Vagina (tissue), 2 donors: ENCODE results near the gene IL17D. TPM values are rescaled to one million over a fixed set of nuclear protein-coding genes. Genes with fewer than 3 reads are reported as not detected.
A peak's percentile ranks its signal among the peaks of the same experiment; 100 is the strongest.

ENCODE experiments used
- DNase-seq, 2 donors: peaks; one replicate each; pipeline ENCODE4 v3.0.0-alpha.2; 2017; ENCODE audit errors: extremely low spot score in 2 of 2
- H3K27ac ChIP-seq: fragments of 200-600 bp; sonication (generic); one replicate; pipeline ENCODE4 v1.5.1; 2019
- H3K27me3 ChIP-seq: fragments of 200-600 bp; sonication (generic); one replicate; pipeline ENCODE4 v1.5.1; 2019
- H3K36me3 ChIP-seq, 2 donors: fragments of 200-600 bp; sonication (generic); one replicate each; pipeline ENCODE4 v1.5.1; 2017 to 2019
- H3K4me1 ChIP-seq: fragments of 200-600 bp; sonication (generic); one replicate; pipeline ENCODE4 v1.5.1; 2019
- H3K4me3 ChIP-seq, 2 donors: fragments of 200-600 bp; sonication (generic); 1 replicate in 1 of 2; 2 replicates in 1 of 2; pipeline ENCODE4 v1.5.1; 2016 to 2019
- H3K9me3 ChIP-seq: fragments of 200-600 bp; sonication (generic); one replicate; pipeline ENCODE4 v1.5.1; 2019
- POLR2A ChIP-seq, 2 donors: fragments of 450-650 bp; IDR thresholded peaks; one replicate each; pipeline ENCODE4 v1.6.1; 2017; ENCODE audit warnings: antibody characterized with exemption in 2 of 2, mild to moderate bottlenecking in 2 of 2, moderate library complexity in 2 of 2
- POLR2AphosphoS5 ChIP-seq, 2 donors: sonication (generic); formaldehyde crosslinking; IDR thresholded peaks; one replicate each; pipeline ENCODE4 v1.9.0; 2017; ENCODE audit warnings: antibody characterized with exemption in 2 of 2, mild to moderate bottlenecking in 2 of 2, low read depth in 1 of 2; ENCODE audit not compliant: insufficient read depth in 1 of 2
- intact Hi-C: fragments of 100-400 bp; cut with DNase I; formaldehyde crosslinking; loops from one replicate; pipeline ENCODE4 v1.15.1; 2023
- total RNA-seq: library from RNA; depleted of rRNA; stranded (reverse); fragments of >200 nt; gene quantifications from one replicate; pipeline ENCODE4 v1.2.3, GENCODE V29; 2016
- TF ChIP-seq, protein P1 (sequence below), 3 experiments: fragments of 450-650 bp in 2 of 3; fragments of 200-600 bp in 1 of 3; sonication (generic) in 1 of 3; IDR thresholded peaks; one replicate each; pipeline ENCODE4 v1.5.1; 2017 to 2019; ENCODE audit warnings: antibody characterized with exemption in 3 of 3, mild to moderate bottlenecking in 2 of 3, moderate library complexity in 2 of 3

IL17D gene
- total RNA-seq, 1 donor from 2014 or later: 3.7 TPM

DNA sequence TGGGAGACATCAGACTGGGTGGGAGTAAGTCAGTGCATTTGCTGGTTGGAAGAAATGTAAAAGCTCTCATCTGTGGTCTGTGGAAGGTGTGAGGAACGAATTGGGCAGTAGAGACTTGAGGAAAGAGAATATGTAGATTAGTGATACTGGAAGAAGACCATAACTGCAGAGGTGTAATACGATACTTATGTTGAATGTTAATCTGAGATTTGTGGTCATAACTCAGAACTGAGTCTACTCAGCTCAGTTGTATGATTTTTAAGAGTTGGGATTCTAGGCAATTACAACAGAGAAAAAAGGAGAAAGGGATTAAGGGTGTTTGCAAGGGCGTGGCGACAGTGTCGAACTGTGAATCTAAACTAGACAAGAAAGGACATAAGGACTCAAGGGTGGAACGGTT is 3.2 kb upstream of the IL17D start:
- Histone ChIP-seq H3K36me3 (no peaks in the 10 kb centered on the region), H3K4me3 (no peak overlapping the region), H3K27ac (no peak overlapping the region), H3K27me3 (no peaks in the 10 kb centered on the region), H3K4me1 (peaks cover 24% of the 10 kb centered on the region), H3K9me3 (no peaks in the 10 kb centered on the region)
- intact Hi-C loops: loop anchor here (10.0 kb wide), 1 partner anchor 75 kb away; the partner anchor contains the start of gene EEF1AKMT1
- peak in 1 of 2 donors; percentile 13 for DNase-seq
- TF ChIP-seq POLR2AphosphoS5 (IDR thresholded peaks at IDR 0.05; ENCODE audit: insufficient read depth in 1 of 2, low read depth in 1 of 2) (no peak), POLR2A (IDR thresholded peaks at IDR 0.05) (no peak)

DNA sequence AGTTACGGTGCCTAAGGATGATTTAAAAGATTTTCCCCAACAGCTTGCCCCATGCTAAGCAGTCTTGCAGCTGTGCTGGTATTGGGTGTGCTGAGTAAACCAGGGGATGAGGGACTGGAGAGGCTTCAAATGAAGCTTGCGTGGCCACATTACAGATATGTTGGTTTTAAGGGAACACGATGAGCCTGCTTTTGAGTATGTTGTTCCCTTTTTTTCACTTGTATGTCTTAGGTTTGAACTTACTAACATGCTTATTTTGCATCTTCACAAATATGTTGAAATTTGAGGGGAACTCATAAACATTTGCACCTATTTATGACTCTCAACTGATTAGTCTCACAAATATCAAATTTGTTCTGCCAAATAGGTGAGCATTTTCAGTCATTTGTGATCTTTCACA is 2.0 kb upstream of the IL17D start:
- Histone ChIP-seq H3K27ac (no peak overlapping the region), H3K9me3 (no peaks in the 10 kb centered on the region), H3K4me3 (no peak overlapping the region), H3K36me3 (no peaks in the 10 kb centered on the region), H3K27me3 (no peaks in the 10 kb centered on the region), H3K4me1 (peaks cover 24% of the 10 kb centered on the region)
- DNase-seq: no peak
- intact Hi-C loops: loop anchor here (10.0 kb wide), 1 partner anchor 73 kb away; the partner anchor contains the start of gene EEF1AKMT1
- TF ChIP-seq, protein P1, sequence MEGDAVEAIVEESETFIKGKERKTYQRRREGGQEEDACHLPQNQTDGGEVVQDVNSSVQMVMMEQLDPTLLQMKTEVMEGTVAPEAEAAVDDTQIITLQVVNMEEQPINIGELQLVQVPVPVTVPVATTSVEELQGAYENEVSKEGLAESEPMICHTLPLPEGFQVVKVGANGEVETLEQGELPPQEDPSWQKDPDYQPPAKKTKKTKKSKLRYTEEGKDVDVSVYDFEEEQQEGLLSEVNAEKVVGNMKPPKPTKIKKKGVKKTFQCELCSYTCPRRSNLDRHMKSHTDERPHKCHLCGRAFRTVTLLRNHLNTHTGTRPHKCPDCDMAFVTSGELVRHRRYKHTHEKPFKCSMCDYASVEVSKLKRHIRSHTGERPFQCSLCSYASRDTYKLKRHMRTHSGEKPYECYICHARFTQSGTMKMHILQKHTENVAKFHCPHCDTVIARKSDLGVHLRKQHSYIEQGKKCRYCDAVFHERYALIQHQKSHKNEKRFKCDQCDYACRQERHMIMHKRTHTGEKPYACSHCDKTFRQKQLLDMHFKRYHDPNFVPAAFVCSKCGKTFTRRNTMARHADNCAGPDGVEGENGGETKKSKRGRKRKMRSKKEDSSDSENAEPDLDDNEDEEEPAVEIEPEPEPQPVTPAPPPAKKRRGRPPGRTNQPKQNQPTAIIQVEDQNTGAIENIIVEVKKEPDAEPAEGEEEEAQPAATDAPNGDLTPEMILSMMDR (IDR thresholded peaks at IDR 0.05): no peak
- TF ChIP-seq POLR2AphosphoS5 (IDR thresholded peaks at IDR 0.05; ENCODE audit: insufficient read depth in 1 of 2, low read depth in 1 of 2): no peak
- TF ChIP-seq POLR2A (IDR thresholded peaks at IDR 0.05): no peak

DNA sequence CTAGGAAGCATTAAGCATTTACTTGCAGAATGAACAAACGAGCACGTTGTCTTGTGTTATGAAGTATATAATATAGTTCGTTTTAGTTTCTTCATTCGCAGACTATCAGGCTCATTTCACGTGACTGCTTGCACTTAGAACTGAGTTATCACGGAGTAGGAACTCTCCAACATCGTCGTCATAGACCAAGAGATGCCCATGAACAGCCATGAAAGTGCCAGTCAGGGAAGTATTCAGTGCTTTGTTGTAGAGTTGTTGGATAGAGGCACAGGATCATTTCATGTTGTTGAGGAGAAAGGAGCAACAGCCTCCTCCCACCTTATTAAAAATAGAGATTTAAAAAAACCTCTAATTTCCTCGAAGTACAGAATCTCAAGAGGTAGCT is 977 bp upstream of the IL17D start:
- intact Hi-C loops: loop anchor here (2.0 to 10.0 kb wide), 2 partner anchors 72 to 136 kb away; partner anchors contain the start of genes EEF1AKMT1 and IFT88
- peak overlapping the region; percentile 68 to 77 for H3K4me3 ChIP-seq

DNA sequence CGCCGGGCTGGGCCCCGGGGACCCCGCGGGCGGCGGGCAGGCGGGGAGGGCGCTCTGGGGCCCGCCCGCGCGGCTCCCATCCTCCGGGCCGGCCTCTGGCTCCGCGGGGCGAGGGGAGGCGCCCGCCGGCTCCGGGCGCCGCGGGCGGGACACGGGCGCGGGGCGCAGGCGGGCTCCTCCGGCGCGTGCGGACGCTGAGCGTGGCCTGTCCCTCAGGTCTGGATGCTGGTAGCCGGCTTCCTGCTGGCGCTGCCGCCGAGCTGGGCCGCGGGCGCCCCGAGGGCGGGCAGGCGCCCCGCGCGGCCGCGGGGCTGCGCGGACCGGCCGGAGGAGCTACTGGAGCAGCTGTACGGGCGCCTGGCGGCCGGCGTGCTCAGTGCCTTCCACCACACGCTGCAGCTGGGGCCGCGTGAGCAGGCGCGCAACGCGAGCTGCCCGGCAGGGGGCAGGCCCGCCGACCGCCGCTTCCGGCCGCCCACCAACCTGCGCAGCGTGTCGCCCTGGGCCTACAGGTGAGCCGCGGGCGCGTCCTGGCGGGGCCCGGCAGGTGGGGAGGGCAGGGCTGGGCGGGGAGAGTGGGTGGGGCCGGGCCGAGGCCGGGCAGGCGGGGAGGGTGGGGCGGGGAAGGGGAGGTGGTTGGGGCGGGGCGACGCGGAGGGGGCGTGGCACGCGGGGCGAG is 420 bp downstream of the IL17D start:
- intact Hi-C loops: loop anchor here (2.0 to 10.0 kb wide), 2 partner anchors 71 to 137 kb away; partner anchors contain the start of genes EEF1AKMT1 and IFT88
- Histone ChIP-seq H3K9me3 (no peaks in the 10 kb centered on the region), H3K27ac (peak overlapping the region; percentile 77), H3K36me3 (no peaks in the 10 kb centered on the region), H3K4me1 (peaks cover 29% of the 10 kb centered on the region), H3K4me3 (peak overlapping the region; percentile 68 to 77), H3K27me3 (no peaks in the 10 kb centered on the region)
- no peak for DNase-seq
- TF ChIP-seq, protein P1 (IDR thresholded peaks at IDR 0.05): no peak
- TF ChIP-seq POLR2A (IDR thresholded peaks at IDR 0.05): peak in 1 of 2 donors; percentile 45

More for the DNA sequence above, 977 bp upstream of the IL17D start:
- Histone ChIP-seq H3K27me3 (no peaks in the 10 kb centered on the region), H3K4me1 (peaks cover 24% of the 10 kb centered on the region), H3K36me3 (no peaks in the 10 kb centered on the region), H3K9me3 (no peaks in the 10 kb centered on the region), H3K27ac (peak overlapping the region; percentile 83)
- TF ChIP-seq POLR2A (IDR thresholded peaks at IDR 0.05) (no peak), POLR2AphosphoS5 (IDR thresholded peaks at IDR 0.05; ENCODE audit: insufficient read depth in 1 of 2, low read depth in 1 of 2) (no peak)
- TF ChIP-seq, protein P1 (IDR thresholded peaks at IDR 0.05): no peak
- peak in 1 of 2 donors; percentile 81 for DNase-seq

DNA sequence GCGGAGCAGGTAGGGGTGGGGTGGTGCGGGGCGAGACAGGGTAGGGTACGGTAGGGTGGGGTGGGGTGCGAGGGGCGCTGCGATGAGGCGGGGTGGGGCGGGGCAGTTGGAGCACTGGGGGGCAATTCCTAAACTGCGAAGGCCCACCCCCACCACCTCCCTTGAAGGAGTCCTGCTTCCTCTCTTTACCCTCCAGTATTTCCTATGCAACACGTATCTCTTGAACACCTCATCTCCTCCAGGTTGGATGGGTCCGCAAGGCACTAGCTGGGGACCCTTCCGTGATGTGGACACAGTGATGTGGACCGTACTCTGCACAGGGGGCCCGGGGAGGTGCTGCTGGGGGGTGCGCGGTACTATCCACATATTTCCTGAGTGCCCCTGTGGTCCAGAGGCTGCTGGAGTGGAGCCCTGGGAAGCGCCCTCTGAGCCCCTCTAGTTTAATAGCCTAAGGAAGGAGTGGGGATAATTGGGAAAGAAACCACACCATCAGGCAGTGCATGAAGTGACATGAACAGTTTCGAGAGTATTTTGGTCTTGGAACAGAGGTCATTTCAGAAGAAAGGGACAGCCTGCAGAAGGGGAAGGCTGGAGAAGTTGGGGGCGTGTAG is 1.1 kb downstream of the IL17D start:
- peak overlapping the region; percentile 68 to 77 for H3K4me3 ChIP-seq
- intact Hi-C loops: loop anchor here (5.0 to 10.0 kb wide), 2 partner anchors 70 to 123 kb away; partner anchors contain the start of gene EEF1AKMT1
- DNase-seq: no peak
- H3K27ac ChIP-seq: peak overlapping the region; percentile 77
- no peaks in the 10 kb centered on the region for H3K36me3 ChIP-seq
- TF ChIP-seq, protein P1 (IDR thresholded peaks at IDR 0.05): no peak
- TF ChIP-seq POLR2A (IDR thresholded peaks at IDR 0.05) (no peak), POLR2AphosphoS5 (IDR thresholded peaks at IDR 0.05; ENCODE audit: insufficient read depth in 1 of 2, low read depth in 1 of 2) (no peak)
- peaks cover 29% of the 10 kb centered on the region for H3K4me1 ChIP-seq
- H3K27me3 ChIP-seq: no peaks in the 10 kb centered on the region
- no peaks in the 10 kb centered on the region for H3K9me3 ChIP-seq
